HG03354 (cell line): Measurements from ENCODE around the gene NTM.

ENCODE experiments used
- ATAC-seq: cut with Tn5 transposase; IDR thresholded peaks from one replicate; pipeline ENCODE4 v1.9.1; 2021; ENCODE audit warnings: mild to moderate bottlenecking; ENCODE audit not compliant: unreplicated experiment, poor library complexity, severe bottlenecking

NTM gene

DNA sequence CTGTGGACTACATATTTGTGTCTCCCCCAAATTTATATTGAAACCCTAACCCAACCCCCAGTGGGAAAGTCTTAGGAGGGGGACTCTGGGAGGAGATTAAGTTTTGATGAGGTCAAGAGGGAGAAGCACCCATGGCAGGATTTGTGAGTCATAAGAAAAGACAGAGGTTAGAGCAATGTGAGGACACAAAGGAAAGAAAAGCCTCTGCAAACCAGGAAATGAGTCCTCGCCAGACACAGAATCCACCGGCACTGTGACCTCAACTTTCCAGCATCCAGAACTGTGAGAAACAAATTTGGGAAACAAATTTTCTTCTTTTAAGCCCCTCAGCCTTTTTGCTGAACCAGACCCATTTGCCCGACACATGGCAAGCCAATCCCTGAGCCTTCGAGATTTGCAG, 397.0 kb downstream of the NTM start:
- ATAC-seq, result no peak

DNA sequence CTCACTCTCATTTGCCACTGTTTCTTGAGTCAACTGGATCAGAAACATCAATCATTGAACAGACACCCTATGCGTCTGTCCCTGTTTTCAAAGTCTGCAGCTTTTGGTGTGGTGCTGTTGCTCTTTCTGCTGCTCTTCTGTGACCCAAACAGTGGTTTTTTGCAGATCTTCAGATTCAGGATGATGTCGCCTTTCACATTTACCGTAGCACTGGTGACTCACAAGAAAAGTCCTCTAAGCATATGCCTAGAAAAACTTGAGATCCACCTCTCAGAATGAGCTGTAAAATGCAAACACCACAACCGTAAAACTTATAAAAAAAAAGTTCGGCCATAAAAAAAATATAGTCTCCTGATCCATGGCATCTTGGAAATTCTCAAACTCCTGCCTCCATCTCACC, 400.4 kb downstream of the NTM start:
- no peak for ATAC-seq

DNA sequence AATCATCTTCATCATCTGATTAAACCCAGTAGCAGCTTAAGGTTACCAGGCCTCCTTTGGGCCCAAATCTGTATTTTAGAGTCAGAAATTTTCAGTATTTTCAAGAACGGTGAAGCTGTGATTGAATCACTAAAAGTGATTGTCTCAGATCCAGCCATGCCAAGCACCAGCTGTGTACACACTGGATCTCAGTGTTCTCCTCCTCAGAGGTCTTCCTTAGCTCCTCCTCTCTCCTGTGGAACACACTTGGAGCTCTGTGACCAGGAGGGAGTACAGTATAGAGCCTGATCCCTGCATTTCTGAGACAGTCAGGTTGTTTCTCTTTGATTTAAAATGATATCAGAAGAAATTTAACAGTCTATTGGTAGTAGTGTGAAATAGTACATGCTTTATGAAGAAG, 401.1 kb downstream of the NTM start:
- ATAC-seq, result no peak

DNA sequence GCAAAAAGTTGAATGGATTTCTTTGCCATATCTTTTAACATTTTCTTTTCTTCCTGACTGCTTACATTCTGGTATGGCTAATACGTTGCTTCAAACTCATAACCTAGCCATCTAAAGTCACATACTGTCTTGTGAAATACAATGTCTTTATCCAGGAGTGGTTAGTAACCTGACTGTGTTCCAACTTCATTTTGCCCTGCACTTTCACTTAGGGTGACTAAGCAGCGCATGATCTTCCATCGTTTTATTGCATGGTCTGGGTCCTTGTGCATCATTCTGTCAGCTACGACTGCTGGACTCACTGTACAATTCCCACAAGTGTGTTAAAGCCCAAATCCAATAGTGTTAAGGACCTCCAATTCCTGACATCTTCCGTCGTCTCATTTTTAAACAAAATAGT, 403.2 kb downstream of the NTM start:
- no peak for ATAC-seq

DNA sequence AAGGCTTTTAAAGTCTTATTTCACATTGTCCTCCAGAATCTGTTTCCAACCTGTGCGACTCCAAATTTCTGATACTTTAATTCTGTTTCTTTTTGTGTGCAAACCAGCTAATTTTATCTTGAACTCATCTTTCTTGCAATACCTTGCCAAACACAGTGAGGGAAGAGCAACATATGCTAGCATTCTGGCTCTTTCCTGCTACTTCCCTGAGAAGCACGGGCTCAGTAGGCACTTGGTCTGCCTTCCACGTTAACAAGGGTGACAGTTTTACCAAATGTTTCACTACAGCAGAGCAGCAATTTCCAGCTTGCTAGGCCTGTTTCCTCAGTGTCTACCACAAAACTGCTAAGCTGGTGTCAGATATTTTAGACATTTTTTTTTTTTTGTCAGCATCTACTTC, 405.8 kb downstream of the NTM start:
- no peak for ATAC-seq

DNA sequence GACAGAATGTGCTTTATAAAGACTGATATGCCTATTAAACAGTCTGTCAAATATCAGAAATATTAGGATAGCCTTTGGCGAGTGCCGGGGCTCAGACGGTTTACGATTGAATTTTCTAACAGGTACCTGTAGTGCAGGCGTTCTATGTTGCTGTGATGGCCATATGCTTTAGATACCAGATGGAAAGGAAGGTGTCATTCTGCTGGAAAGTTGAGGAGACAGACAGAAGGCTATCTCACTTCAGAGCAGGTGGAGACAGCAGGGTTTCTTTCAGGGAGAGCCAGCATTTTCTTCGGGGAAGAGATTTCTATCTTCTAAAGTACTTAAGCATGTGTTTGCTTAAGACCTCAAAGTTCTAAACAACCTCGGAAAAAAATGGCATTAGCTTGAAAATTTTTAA, 415.4 kb downstream of the NTM start:
- ATAC-seq, result no peak

DNA sequence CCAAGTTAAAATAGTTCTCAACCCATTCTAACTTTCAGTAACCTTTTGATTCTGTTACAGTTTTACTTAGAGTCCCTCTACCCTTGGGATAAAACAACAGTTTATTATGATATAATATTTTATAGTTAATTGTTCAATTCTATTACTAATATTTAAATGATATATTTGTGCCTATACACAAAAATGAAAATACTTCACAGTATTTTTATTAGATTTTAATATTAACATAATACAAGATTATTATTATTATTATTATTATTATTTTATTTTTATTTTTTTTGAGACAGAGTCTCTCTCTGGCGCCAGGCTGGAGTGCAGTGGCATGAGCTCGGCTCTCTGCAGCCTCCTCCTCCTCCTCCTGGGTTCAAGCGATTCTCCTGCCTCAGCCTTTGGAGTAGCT, 416.7 kb downstream of the NTM start:
- no peak for ATAC-seq

DNA sequence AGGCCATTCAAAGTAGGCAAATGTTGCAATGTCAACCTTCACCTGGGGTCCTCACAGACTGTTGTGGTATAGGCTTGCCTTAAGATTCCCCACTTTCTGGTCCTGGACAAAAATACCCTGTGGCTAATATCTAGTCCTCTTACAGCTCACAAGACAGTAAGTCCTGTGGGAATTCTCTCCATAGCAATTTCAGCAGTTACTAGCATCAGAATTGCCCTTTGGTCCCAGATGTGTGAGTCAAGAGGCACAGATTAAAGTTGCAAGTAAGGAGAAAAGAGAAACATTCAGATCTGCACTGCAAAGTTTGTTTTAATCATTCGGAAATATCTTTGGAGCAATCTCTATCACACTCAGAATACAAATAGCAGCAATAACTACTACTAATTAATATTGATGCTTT, 420.2 kb downstream of the NTM start:
- ATAC-seq, result no peak

DNA sequence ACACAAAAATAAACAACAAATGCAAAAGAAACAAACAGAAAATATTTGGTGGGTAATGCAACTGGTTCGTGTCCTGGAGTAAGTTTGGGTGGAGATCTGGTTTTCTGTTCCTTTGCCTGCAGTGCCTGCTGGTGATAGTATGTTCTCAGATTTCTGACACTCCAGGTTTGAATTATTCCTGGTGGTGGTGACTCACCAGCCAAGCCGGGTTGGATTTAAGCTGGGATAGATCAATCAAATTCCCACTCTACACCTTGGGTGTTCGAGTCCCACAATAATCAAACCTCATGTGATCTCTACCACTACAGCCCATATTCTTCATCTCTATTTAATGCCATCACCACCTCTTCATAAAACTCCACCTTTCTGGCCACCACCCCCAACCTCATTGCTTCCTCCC, 421.8 kb downstream of the NTM start:
- no peak for ATAC-seq

DNA sequence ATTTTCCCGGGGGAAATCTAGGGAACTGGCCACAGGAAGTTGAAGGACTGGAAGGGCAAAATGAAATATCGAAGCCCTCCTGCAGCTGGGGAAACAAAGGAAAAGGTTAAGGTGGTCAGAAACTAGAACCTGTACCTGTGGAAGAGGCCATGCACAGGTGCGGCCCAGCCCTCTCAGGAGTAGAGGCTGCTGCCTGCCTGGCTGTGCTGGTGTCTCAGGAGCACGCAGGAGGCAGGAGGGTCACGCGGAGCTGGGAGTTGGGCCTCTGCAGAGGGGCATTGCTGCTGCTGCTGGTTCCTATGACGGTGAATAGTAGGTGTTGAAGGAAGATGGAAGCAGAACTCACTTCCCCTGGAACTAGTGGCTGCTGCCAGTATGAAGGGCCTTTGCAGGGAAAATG, 425.7 kb downstream of the NTM start:
- ATAC-seq, result no peak

DNA sequence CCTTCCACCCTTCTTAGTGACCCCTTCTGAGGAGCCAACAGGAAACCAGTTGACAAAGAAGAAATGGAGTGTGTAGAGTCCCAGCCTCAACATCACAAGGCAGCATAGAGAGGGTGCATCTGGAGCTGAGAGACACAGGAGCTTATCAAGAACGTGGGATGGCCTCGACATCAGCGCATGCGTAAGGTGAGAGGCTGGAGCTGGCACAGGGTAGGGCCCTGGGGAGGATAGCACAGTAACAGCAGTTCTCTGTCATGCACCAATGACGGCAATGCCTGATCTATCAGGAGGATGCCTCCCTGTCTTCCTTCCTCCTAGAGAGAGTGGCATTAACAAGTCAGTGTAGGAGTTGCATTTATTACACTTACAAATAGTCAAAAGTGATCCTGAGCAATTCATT, 426.1 kb downstream of the NTM start:
- no peak for ATAC-seq

DNA sequence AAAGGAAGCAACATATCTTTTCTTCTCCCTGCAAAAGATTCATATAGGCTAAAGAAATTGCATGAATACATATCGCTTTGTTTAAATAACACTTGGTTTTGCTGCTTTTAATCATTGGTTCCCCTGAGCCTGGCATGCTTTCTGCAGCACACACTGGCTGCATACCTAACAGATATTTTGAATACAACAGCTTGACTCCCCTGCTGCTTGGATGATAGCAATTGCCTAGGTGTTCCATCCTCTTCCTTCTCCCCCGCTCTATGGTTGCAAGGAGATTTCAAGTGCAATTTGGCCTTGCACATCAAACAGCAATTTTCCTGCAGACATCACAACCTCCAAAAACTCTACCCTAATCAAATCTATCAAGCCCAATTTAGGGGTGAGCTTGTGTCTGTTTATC, 430.0 kb downstream of the NTM start:
- ATAC-seq, result no peak

DNA sequence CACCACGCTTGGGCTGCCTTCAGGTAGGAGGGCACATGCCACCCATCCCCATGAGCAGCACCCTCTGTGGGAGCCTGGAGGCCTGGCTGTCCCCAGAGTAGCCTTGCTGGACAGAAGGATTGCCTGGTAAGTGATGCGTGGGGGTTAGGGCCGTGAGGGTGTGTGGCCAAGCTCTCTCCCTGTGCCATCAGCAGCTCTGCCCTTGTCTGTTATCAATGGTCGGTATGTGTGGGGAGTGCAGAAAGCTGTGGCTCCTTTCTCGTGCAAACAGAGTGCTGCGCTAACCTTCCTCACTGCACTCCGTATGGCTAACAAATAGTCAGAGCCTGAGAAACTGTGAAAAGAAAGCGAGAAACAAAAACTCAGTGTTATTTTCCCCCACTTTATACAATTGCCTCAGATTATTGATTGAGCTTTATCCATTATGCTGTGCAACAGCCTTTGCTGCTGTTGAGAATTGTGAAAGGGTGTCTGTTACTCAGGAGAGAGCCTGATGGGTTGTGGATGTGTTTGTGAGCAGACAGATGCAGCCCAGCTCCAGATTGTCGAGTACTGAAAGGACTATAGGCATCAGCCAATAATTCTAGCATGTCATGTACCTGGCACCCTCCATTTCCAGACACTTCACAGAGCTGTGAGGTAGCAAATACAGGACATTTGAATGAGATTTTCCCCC, 432.2 kb downstream of the NTM start:
- ATAC-seq, result no peak

DNA sequence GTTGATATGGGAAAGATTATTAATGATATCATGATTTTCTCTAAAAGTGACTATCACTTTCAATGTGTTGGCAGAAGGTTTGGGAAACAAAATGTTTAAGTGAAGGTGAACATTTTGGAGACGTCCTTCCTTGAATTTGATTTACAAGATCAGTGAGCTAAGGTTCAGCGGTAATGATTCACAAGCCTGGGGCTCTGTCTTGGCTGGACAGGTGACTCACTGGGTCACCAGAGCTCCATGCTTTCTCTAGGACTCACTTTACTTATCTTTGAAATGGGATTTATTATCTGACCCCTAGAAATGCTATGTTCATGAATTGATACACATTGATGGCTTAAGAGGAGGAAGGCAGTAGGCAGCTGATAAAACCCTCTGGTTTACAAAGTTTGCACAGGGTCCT, 437.5 kb downstream of the NTM start:
- ATAC-seq, result no peak

DNA sequence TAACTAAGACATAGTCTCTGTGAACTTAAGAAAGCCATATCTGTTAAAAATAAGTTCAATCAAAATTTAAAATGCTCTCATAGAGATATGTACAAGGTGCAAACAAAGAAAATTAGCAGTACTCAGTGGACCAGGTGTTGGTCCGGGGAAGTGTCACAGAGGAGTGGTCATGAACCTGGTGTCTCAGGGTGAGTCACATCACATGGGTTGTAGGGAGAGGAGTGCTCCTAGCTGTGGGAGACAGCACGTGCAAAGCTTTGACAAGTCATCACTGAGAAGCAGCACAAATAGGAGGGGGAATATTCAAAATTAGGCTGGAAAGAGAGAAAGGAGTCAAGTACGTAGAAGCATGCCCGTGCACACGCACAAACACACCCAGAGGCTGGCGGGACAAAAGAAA, 438.1 kb downstream of the NTM start:
- ATAC-seq, result no peak

DNA sequence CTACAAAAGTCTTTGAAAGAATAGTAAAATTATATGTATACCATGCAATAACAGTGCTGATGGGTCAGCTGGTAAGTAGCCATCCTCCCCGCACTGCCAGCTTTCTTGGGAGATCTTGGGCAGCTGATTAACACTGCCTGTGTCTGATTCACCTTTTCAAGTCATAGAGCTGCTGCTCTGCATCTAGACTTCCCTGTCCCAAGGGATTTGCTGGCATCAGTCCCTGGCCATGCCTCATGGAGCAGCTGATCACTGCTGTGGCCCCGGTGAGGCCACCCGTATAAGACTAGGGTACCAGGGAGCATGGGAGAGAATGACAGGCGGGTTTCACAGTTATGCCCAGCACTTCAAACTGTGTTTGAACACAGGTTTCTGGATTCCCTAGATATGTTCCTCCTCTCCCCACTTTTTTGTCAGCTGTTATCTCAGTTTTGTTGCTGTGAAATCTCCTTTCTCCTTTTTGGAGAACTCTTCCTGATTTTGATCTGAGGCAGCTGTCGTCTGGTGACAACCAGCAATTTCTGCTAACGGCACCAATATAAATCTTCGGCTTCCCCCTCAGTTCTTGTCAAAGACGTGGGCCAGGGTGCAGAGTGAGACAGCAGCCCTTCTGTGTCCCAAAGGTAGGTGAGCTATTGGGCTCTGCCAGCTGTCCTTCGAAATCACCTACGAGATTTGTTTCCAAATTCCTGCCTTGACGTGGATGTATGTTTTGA, 438.9 kb downstream of the NTM start:
- no peak for ATAC-seq

DNA sequence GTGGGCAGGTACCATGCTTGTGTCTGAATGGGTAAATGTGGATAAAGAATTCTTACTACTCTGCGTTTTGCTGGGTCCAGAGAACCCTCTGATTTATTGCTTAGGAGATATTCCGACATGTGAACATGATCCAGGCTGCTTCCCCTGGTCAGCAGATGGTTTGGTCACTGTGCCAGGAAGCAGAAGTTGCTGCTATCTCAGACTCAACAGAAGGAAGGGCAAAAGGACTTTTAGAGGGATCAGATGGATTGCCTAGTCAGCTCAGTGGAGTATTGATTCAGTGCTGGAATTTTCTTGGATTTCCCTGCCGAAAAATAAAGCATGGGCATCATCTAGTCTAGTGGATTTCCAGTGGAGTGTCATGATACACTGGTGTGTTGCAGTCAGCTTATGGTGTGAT, 440.1 kb downstream of the NTM start:
- no peak for ATAC-seq

DNA sequence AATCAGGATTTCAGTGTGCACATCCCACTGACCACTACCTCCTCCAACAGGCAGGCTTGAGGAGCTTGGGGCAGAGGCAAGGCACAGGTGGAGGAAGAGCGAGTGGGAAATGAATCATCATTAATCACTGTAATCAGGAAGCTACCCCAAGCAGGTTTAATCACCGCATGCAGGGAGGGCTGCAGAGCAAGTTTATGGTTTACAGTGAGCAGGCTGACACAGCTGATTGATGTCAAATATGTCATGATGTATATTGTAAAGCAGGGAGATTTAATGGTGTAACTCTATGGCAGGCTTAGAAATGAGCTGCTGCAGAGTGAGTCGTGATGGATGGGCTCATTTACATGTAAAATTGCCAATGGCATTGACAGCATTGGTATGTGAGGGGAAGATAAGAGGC, 441.0 kb downstream of the NTM start:
- ATAC-seq, result no peak

DNA sequence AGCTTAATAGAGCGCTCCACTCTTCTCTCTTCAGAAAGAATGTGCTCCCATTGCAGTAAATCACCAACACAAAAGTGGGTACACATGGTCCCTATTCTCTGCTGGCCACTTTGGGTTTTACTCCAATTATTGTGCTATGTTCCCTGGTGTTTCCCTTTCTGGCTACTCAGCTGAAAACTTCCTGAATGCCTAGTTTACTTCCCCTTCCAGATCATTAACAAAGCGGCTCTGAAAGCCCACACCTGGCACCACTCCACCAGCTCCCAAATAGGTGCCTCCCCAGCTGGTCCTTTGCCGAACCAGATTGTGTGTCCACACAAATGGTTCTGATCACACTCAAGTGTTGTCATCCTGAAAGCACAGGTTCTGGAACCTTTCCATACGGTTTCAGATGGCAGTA, 443.7 kb downstream of the NTM start:
- no peak for ATAC-seq

DNA sequence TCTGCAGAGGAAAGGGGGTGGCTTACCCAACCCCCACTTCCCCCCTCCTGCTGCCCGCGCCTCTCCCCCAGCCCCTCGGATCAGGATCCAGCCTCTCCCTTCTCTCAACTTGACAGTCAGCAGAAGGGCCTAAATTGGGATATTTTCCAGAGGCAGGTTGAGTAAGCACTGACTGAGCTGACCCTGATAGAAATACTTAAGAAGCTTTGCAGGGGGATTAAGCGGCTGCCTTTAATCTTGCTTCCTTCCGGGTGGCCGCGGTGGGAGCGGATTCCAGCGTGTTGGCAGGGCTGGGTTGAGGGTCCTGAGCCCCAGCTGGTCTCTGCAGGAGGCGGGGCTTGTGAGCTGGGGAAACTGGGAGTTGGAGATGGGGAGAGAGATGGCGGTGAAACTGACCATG, 445.2 kb downstream of the NTM start:
- no peak for ATAC-seq

DNA sequence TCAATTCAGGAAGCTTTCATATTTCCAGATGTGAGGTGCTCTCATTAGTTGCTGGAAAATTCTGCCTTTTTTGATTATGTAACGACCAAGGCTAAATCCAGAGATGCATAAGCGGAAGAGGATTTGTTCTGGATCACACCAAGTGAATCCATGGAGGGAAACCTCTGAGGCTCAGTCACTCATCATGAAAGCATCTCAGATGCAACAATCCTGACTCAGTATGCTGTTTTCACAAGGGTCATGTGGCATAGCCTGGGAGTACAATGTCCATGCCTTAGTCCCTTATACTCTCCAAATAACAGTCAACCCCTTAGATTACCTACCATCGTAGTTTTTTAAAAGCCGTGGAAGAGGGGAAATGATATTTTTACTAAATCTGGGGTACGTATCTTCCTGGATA, 445.6 kb downstream of the NTM start:
- no peak for ATAC-seq

DNA sequence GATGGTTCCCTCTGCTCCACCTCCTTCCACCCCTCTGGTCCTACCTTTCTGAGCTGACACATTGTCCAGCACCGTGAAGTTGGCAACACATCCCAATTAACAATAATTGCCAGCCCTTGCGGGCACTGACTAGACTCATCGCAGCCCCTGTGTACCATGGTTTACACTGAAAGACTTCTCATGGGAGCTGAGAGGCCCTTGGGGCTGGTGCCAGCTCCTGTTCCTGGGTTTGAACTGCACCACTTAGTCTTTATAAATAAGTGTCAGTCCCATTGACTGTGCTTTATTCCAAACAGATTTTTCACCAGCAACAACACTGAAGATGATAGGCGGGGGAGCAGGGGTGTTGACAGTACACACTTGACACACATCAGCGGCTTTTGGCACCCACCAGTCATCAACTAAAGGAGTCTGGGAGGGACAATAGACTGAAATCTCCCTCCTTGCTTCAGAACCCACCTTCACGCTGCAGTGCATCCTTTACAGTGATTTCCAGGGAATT, 447.3 kb downstream of the NTM start:
- ATAC-seq, result no peak
